Measurements from ENCODE around the gene IL5RA.

Gene IL5RA, protein sequence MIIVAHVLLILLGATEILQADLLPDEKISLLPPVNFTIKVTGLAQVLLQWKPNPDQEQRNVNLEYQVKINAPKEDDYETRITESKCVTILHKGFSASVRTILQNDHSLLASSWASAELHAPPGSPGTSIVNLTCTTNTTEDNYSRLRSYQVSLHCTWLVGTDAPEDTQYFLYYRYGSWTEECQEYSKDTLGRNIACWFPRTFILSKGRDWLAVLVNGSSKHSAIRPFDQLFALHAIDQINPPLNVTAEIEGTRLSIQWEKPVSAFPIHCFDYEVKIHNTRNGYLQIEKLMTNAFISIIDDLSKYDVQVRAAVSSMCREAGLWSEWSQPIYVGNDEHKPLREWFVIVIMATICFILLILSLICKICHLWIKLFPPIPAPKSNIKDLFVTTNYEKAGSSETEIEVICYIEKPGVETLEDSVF

GRCh38 chr3:3110299-3110630, at the start of gene IL5RA:
Gene IL5RA, minus strand, starts transcription at chr3:3110374. Its CDS starts 5,390 bp downstream, at chr3:3104984.
- peaks cover 2% of the 10 kb centered on the region for H3K27me3 Mint-ChIP-seq
- H3K36me3 Mint-ChIP-seq = no peaks in the 10 kb centered on the region
- peaks cover 2% of the 10 kb centered on the region for H3K4me1 Mint-ChIP-seq (ENCODE audit: low read depth)
- H3K9me3 Mint-ChIP-seq (ENCODE audit: low read depth) = no peaks in the 10 kb centered on the region
- no peak within 1 kb of the TSS for H3K27ac Mint-ChIP-seq
- H3K4me3 Mint-ChIP-seq = no peak within 1 kb of the TSS

- no peaks in the 10 kb centered on the region for H3K9me3 Mint-ChIP-seq (ENCODE audit: low read depth)
- H3K4me3 Mint-ChIP-seq = no peak overlapping the region
- H3K27ac Mint-ChIP-seq = peak overlapping the region; percentile 48
- H3K36me3 Mint-ChIP-seq = peaks cover 10% of the 10 kb centered on the region
- H3K4me1 Mint-ChIP-seq (ENCODE audit: low read depth) = peaks cover 46% of the 10 kb centered on the region
- H3K27me3 Mint-ChIP-seq = no peaks in the 10 kb centered on the region
These were observed 47.3 kb upstream of the IL5RA start for GRCh38 chr3:3157484-3157883.

GRCh38 chr3:3154879-3155610, 44.9 kb upstream of the IL5RA start:
- Mint-ChIP-seq H3K4me3 (no peak overlapping the region), H3K4me1 (ENCODE audit: low read depth) (peaks cover 51% of the 10 kb centered on the region), H3K9me3 (ENCODE audit: low read depth) (no peaks in the 10 kb centered on the region), H3K36me3 (peaks cover 13% of the 10 kb centered on the region), H3K27me3 (no peaks in the 10 kb centered on the region), H3K27ac (peak overlapping the region; percentile 83)

- no peak overlapping the region for H3K27ac Mint-ChIP-seq
- no peak overlapping the region for H3K4me3 Mint-ChIP-seq
- H3K27me3 Mint-ChIP-seq = no peaks in the 10 kb centered on the region
- H3K4me1 Mint-ChIP-seq (ENCODE audit: low read depth) = peaks cover 47% of the 10 kb centered on the region
- H3K36me3 Mint-ChIP-seq = peaks cover 7% of the 10 kb centered on the region
- no peaks in the 10 kb centered on the region for H3K9me3 Mint-ChIP-seq (ENCODE audit: low read depth)
These were observed 41.3 kb upstream of the IL5RA start for GRCh38 chr3:3151513-3151912.

- no peak overlapping the region for H3K4me3 Mint-ChIP-seq
- H3K9me3 Mint-ChIP-seq (ENCODE audit: low read depth) = no peaks in the 10 kb centered on the region
- peaks cover 39% of the 10 kb centered on the region for H3K4me1 Mint-ChIP-seq (ENCODE audit: low read depth)
- peak overlapping the region; percentile 61 for H3K27ac Mint-ChIP-seq
- no peaks in the 10 kb centered on the region for H3K27me3 Mint-ChIP-seq
- H3K36me3 Mint-ChIP-seq = peaks cover 12% of the 10 kb centered on the region
These were observed 39.4 kb upstream of the IL5RA start for GRCh38 chr3:3149560-3149959.

DNA sequence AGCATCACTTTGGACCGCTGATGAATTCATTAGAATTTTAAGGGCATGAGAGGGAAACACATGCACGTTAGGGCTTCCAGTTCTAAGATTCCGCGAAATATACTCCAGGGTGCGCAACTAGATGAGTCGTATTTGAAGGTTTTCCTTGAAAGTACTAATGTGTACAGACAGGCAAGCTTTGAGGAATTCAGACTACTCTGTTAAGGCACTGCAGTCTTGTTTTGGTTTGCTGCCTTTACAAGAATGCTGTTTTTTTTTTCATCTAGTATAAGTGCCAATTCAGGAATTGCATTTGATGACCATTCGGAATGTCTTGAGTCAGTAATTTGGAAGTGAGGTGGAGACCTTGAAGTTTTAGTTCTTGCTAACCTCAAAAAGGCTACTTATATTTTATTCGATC, 35.7 kb upstream of the IL5RA start:
- H3K4me1 Mint-ChIP-seq (ENCODE audit: low read depth) = peaks cover 26% of the 10 kb centered on the region
- H3K27me3 Mint-ChIP-seq = no peaks in the 10 kb centered on the region
- no peaks in the 10 kb centered on the region for H3K9me3 Mint-ChIP-seq (ENCODE audit: low read depth)
- peaks cover 14% of the 10 kb centered on the region for H3K36me3 Mint-ChIP-seq
- peak overlapping the region; percentile 78 for H3K27ac Mint-ChIP-seq
- H3K4me3 Mint-ChIP-seq = no peak overlapping the region

GRCh38 chr3:3141939-3142338, 31.8 kb upstream of the IL5RA start:
- Mint-ChIP-seq H3K9me3 (ENCODE audit: low read depth) (no peaks in the 10 kb centered on the region), H3K27me3 (no peaks in the 10 kb centered on the region), H3K4me3 (no peak overlapping the region), H3K36me3 (peaks cover 17% of the 10 kb centered on the region), H3K27ac (peak overlapping the region; percentile 16), H3K4me1 (ENCODE audit: low read depth) (peaks cover 24% of the 10 kb centered on the region)

DNA sequence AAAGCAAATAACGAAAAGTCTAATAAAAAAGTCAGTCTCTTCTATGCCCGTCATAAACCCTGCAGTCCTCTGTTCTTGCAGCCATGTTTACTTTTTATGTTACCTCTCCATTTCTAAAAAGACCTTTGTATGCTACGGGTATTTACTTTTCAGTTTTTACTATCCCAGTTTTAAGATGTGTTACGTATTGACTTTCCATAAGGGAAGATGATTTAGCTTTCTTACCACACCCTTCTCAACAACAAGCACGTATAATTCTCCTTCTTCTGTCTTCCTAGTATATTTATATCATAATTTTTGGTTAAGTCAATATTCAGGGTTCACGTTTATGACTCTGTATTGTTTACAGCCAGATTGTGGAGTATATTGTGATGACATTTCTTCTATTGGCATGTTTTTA, 27.4 kb upstream of the IL5RA start:
- Mint-ChIP-seq H3K4me1 (ENCODE audit: low read depth) (peaks cover 62% of the 10 kb centered on the region), H3K27ac (peak overlapping the region; percentile 11), H3K27me3 (no peaks in the 10 kb centered on the region), H3K9me3 (ENCODE audit: low read depth) (no peaks in the 10 kb centered on the region), H3K36me3 (peaks cover 10% of the 10 kb centered on the region), H3K4me3 (no peak overlapping the region)

DNA sequence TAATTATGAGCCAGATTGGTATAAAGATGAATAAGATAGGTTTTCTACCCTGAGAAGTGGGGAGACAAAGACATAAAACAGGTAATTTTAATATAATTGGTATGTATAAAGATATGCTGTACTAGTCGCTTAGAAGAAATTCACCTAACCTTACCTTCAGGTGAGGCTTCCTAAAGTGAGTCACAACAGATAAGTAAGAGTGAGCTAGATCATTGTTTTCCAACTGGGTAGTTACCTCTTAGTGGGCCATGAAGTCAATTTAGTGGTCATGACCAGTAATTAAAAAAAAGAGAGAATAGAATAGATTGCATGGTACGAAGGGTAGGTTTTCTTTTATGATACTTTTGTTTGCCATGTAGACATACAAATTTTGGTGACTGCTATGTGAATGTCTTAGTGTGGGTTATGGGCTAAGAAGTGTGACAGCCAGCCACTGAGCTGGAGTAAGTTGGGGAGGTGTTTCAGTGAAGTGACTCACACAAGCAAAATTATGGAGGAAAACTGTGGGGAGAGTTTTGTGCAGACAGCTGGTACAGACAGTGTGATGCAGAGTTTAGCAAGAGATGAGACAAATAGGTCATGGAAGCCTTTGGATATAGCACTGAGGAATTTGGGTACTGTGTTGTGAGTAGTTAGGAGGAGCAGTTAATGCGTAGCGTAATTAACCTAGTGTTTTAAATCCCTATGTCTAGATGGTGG, 24.7 kb upstream of the IL5RA start:
- Mint-ChIP-seq H3K4me1 (ENCODE audit: low read depth) (peaks cover 60% of the 10 kb centered on the region), H3K4me3 (peak overlapping the region; percentile 38)

DNA sequence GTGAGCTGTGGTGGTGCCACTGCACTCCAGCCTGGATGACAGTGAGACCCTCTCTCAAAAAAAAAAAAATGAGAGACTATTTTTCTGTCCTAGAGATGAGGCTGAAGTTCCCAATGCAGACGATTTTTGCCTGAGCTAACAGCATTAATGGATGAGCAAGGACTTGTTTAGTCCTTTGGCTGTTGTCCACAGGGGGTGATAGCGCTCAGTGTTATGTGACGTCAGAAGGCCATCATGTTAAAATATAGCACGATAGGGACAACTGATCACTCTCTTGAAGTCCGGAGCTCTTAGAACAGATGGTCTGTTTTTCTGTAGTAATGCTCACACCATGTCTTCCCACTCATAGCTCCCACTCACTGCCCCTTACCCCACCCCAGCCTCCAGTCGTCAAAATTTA, 23.3 kb upstream of the IL5RA start:
- Mint-ChIP-seq H3K4me3 (peak overlapping the region; percentile 49), H3K36me3 (peaks cover 9% of the 10 kb centered on the region), H3K9me3 (ENCODE audit: low read depth) (no peaks in the 10 kb centered on the region), H3K27ac (peak overlapping the region; percentile 54), H3K4me1 (ENCODE audit: low read depth) (peaks cover 71% of the 10 kb centered on the region), H3K27me3 (no peaks in the 10 kb centered on the region)

More for the DNA sequence above, 24.7 kb upstream of the IL5RA start:
- H3K27ac Mint-ChIP-seq = peak overlapping the region; percentile 82
- H3K36me3 Mint-ChIP-seq = peaks cover 7% of the 10 kb centered on the region
- no peaks in the 10 kb centered on the region for H3K9me3 Mint-ChIP-seq (ENCODE audit: low read depth)
- no peaks in the 10 kb centered on the region for H3K27me3 Mint-ChIP-seq

GRCh38 chr3:3129579-3129978, 19.4 kb upstream of the IL5RA start:
- H3K27ac Mint-ChIP-seq = peak overlapping the region; percentile 92
- peak overlapping the region; percentile 98 for H3K4me3 Mint-ChIP-seq
- H3K9me3 Mint-ChIP-seq (ENCODE audit: low read depth) = no peaks in the 10 kb centered on the region
- H3K4me1 Mint-ChIP-seq (ENCODE audit: low read depth) = peaks cover 59% of the 10 kb centered on the region
- no peaks in the 10 kb centered on the region for H3K27me3 Mint-ChIP-seq
- H3K36me3 Mint-ChIP-seq = peaks cover 9% of the 10 kb centered on the region

GRCh38 chr3:3127432-3128010, 17.3 kb upstream of the IL5RA start:
- Mint-ChIP-seq H3K27ac (peak overlapping the region; percentile 97), H3K4me3 (peak overlapping the region; percentile 98), H3K9me3 (ENCODE audit: low read depth) (no peaks in the 10 kb centered on the region), H3K27me3 (no peaks in the 10 kb centered on the region), H3K4me1 (ENCODE audit: low read depth) (peaks cover 39% of the 10 kb centered on the region), H3K36me3 (peaks cover 7% of the 10 kb centered on the region)

DNA sequence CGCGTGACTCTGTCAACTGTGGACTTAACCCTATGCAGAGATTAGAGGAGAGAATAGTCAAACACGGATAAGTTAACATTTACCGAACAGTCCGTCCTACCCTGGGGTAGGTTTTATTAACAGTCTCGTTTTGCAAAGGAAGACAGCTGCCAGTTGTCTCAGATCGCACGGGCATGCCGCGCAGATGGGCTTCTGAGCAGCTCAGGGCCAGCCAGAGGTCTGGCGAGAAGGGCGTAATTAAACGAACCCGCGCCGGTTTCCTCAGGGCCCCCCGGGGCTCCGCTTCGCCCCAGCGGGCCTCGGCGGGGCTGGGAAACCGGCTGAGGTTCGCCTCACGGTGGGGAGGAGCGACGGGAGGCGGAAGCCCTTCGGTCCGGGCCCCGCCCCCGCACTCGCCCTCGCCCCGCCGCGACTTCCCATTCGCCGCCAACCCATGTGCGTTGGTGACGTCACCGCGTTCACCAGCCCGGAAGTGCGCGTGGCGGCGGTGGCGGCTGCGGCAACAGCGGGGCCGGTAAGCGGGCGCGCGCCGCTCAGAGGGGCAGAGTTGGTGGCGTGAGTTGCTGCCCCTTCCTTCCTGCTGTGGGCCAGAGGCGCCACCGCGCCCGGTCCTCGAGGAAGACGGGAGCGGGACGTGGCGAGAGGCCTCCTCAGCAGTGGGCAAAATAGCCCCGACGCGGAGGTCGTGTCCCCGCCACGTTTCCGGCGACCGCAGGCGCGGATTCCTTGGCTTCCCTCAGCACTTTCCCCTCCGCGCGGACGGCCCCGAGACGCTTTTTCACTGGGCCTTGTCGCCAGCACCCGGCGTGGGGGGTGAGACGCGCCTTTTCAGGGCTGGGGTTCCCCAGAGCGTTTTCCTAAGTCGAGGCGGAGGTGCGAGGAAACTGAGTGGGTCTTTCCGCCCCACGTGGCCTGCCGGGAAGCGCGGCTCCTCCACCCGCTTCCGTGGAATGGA, 16.6 kb upstream of the IL5RA start, which contains the start of gene TRNT1:
TSS of gene TRNT1 (plus strand) at position 464 of the 955 bp plus-strand sequence. CDS start 2,101 bp downstream, outside the sequence.
- no peaks in the 10 kb centered on the region for H3K27me3 Mint-ChIP-seq
- H3K36me3 Mint-ChIP-seq = peaks cover 7% of the 10 kb centered on the region
- H3K27ac Mint-ChIP-seq = peak within 1 kb of the TSS; percentile 97
- H3K4me1 Mint-ChIP-seq (ENCODE audit: low read depth) = peaks cover 39% of the 10 kb centered on the region
- peak within 1 kb of the TSS; percentile 98 for H3K4me3 Mint-ChIP-seq
- no peaks in the 10 kb centered on the region for H3K9me3 Mint-ChIP-seq (ENCODE audit: low read depth)

DNA sequence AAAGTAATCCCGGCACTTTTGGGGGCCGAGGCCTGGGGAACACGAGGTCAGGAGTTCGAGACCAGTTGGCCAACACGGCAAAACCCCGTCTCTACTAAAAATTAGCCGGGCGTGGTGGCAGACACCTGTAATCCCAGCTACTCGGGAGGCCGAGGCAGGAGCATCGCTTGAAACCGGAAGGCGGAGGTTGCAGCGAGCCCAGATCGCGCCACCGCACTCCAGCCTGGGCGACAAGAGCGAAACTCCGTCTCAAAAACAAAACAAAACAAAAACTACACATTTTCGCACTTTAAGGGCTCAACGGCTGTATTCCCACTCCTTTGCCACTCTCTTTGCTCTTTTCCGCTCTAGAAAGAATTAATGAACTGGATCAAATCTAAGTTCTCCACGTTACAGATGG, 15.8 kb upstream of the IL5RA start:
- Mint-ChIP-seq H3K9me3 (ENCODE audit: low read depth) (no peaks in the 10 kb centered on the region), H3K27ac (peak overlapping the region; percentile 97), H3K36me3 (peaks cover 7% of the 10 kb centered on the region), H3K4me1 (ENCODE audit: low read depth) (peaks cover 39% of the 10 kb centered on the region), H3K4me3 (peak overlapping the region; percentile 98), H3K27me3 (no peaks in the 10 kb centered on the region)
